Natural killer cell (primary cell): ENCODE results near the gene AUTS2. TPM values are rescaled to one million over a fixed set of nuclear protein-coding genes. Genes with fewer than 3 reads are reported as not detected.

Experiments used
- ATAC-seq, 3 donors: fragments of 150-1000 bp in 2 of 3; fragments of 200-7000 bp in 1 of 3; cut with Tn5 transposase; 1 replicate in 1 of 3; 2 replicates in 2 of 3; pipeline ENCODE4 v1.10.0; 2021; ENCODE audit warnings: mild to moderate bottlenecking in 2 of 3, moderate library complexity in 2 of 3
- DNase-seq, 2 donors: peaks; one replicate each; pipeline versions ENCODE4 v3.0.0 to v3.0.0-alpha.2; 2013 to 2021; ENCODE audit warnings: mixed read lengths in 1 of 2
- H3K27ac ChIP-seq: one replicate; pipeline ENCODE4 v1.5.1; 2013; ENCODE audit warnings: mild to moderate bottlenecking, low read length
- H3K27me3 ChIP-seq: one replicate; pipeline ENCODE4 v1.6.1; 2013; ENCODE audit warnings: low read length; ENCODE audit not compliant: control insufficient read depth, insufficient read depth
- H3K36me3 ChIP-seq: one replicate; pipeline ENCODE4 v1.6.1; 2013; ENCODE audit warnings: low read length; ENCODE audit not compliant: control insufficient read depth, insufficient read depth
- H3K4me1 ChIP-seq: one replicate; pipeline ENCODE4 v1.6.1; 2013; ENCODE audit warnings: low read length; ENCODE audit not compliant: control insufficient read depth, insufficient read depth
- H3K4me3 ChIP-seq: one replicate; pipeline ENCODE4 v1.5.1; 2013; ENCODE audit warnings: low read length
- H3K9me3 ChIP-seq: one replicate; pipeline ENCODE4 v1.6.1; 2013; ENCODE audit warnings: low read length; ENCODE audit not compliant: control insufficient read depth, insufficient read depth
- H3K27ac Mint-ChIP-seq, 2 donors: one replicate each; pipeline ENCODE4 v1.8.0; 2022; ENCODE audit warnings: mild to moderate bottlenecking in 2 of 2, mixed read lengths in 2 of 2, moderate library complexity in 1 of 2
- H3K27me3 Mint-ChIP-seq, 2 donors: one replicate each; pipeline ENCODE4 v1.8.0; 2022; ENCODE audit warnings: low read depth in 2 of 2, mixed read lengths in 2 of 2
- H3K36me3 Mint-ChIP-seq: one replicate; pipeline ENCODE4 v1.8.0; 2022; ENCODE audit warnings: mixed read lengths
- H3K4me1 Mint-ChIP-seq, 2 donors: one replicate each; pipeline ENCODE4 v1.8.0; 2022; ENCODE audit warnings: mixed read lengths in 2 of 2
- H3K4me3 Mint-ChIP-seq: one replicate; pipeline ENCODE4 v1.8.0; 2022; ENCODE audit warnings: mild to moderate bottlenecking, moderate library complexity, mixed read lengths
- H3K9me3 Mint-ChIP-seq, 2 donors: one replicate each; pipeline ENCODE4 v1.8.0; 2022; ENCODE audit warnings: mixed read lengths in 2 of 2
- WGBS: methylation state at CpG from one replicate; pipeline ENCODE4 v1.1.7; 2013; ENCODE audit warnings: missing lambda C conversion rate; ENCODE audit not compliant: insufficient coverage; 5-methylcytosine and 5-hydroxymethylcytosine counted together
- intact Hi-C: fragments of 100-400 bp; cut with micrococcal nuclease; formaldehyde crosslinking; loops from one replicate; pipeline ENCODE4 v1.14.2; 2022
- total RNA-seq, 4 donors: library from RNA; stranded (reverse); fragments of 120-200 nt in 1 of 4; gene quantifications; one replicate each; pipeline versions ENCODE4 v1.2.3 to v1.2.4, GENCODE V29; 2013 to 2022
- TF ChIP-seq, protein P1 (sequence below): fragments of 200-600 bp; IDR thresholded peaks from one replicate; pipeline ENCODE4 v1.8.0; 2022; ENCODE audit warnings: antibody characterized with exemption

AUTS2 gene
- total RNA-seq, 3 donors from 2014 or later (not counting 1 experiment from before 2014, with no cell fraction given): 147 to 197 (median 155) TPM

DNA sequence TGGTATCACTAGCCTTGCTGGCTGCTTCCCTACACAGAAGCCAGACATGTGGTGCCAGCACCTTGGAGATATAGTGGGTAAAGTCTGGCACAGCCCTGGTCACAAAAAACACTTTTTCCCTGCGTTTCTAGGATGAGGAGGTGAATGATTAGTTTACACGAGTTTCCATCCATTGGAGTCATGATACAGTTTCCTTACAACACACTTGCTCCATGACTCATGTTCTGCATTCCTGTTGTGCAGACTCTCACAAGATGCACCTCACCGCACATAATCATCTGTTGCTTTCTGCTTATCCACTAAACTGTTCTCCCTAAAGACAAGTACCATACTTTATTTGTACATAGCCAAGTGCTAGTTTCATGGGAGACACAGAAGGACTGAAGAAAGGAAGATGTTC is 786.6 kb downstream of the AUTS2 start:
- H3K4me3 Mint-ChIP-seq: no peak overlapping the region
- 83% methylated on average over 3 of the region's 3 CpGs for WGBS
- ATAC-seq: no peak

DNA sequence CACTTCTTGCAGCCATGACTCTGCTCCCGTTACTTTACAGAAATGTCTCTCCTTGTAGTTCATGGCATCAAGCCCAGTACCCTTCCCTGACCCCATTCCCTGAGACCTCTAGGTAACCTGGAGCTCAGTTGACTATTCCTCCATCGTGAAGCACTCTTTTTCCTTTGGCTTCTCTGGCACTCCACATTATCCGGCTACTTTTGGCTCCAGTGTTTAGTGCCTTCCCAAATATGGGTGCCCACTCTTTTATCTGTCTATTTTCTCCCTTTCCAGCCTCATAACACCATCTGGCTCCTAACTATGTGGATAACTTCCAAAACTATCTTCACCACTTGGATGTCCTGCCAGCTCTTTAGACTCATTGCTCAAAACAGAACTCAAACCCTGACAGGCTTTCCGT is 788.9 kb downstream of the AUTS2 start:
- DNase-seq: no peak
- Histone ChIP-seq H3K27ac (no peak overlapping the region), H3K4me3 (no peak overlapping the region), H3K9me3 (no peaks in the 10 kb centered on the region), H3K27me3 (no peaks in the 10 kb centered on the region), H3K36me3 (no peaks in the 10 kb centered on the region), H3K4me1 (no peaks in the 10 kb centered on the region)
- Mint-ChIP-seq H3K4me3 (no peak overlapping the region), H3K36me3 (no peaks in the 10 kb centered on the region), H3K4me1 (no peaks in the 10 kb centered on the region), H3K27me3 (peaks cover 0 to 5% of the 10 kb centered on the region in 2 donors), H3K9me3 (no peaks in the 10 kb centered on the region), H3K27ac (no peak overlapping the region)
- WGBS: 92% methylated on average over 4 of the region's 4 CpGs
- intact Hi-C loops: no loop called here
- TF ChIP-seq, protein P1, sequence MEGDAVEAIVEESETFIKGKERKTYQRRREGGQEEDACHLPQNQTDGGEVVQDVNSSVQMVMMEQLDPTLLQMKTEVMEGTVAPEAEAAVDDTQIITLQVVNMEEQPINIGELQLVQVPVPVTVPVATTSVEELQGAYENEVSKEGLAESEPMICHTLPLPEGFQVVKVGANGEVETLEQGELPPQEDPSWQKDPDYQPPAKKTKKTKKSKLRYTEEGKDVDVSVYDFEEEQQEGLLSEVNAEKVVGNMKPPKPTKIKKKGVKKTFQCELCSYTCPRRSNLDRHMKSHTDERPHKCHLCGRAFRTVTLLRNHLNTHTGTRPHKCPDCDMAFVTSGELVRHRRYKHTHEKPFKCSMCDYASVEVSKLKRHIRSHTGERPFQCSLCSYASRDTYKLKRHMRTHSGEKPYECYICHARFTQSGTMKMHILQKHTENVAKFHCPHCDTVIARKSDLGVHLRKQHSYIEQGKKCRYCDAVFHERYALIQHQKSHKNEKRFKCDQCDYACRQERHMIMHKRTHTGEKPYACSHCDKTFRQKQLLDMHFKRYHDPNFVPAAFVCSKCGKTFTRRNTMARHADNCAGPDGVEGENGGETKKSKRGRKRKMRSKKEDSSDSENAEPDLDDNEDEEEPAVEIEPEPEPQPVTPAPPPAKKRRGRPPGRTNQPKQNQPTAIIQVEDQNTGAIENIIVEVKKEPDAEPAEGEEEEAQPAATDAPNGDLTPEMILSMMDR: no peak
- no peak for ATAC-seq

More for the DNA sequence above, 786.6 kb downstream of the AUTS2 start:
- H3K27me3 ChIP-seq: no peaks in the 10 kb centered on the region
- intact Hi-C loops: no loop called here
- TF ChIP-seq, protein P1: no peak
- Mint-ChIP-seq H3K27me3 (peaks cover 0 to 5% of the 10 kb centered on the region in 2 donors), H3K4me1 (no peaks in the 10 kb centered on the region), H3K36me3 (no peaks in the 10 kb centered on the region), H3K9me3 (no peaks in the 10 kb centered on the region), H3K27ac (no peak overlapping the region)
- H3K4me3 ChIP-seq: no peak overlapping the region
- H3K9me3 ChIP-seq: no peaks in the 10 kb centered on the region
- no peaks in the 10 kb centered on the region for H3K4me1 ChIP-seq
- DNase-seq: no peak
- no peak overlapping the region for H3K27ac ChIP-seq
- no peaks in the 10 kb centered on the region for H3K36me3 ChIP-seq

DNA sequence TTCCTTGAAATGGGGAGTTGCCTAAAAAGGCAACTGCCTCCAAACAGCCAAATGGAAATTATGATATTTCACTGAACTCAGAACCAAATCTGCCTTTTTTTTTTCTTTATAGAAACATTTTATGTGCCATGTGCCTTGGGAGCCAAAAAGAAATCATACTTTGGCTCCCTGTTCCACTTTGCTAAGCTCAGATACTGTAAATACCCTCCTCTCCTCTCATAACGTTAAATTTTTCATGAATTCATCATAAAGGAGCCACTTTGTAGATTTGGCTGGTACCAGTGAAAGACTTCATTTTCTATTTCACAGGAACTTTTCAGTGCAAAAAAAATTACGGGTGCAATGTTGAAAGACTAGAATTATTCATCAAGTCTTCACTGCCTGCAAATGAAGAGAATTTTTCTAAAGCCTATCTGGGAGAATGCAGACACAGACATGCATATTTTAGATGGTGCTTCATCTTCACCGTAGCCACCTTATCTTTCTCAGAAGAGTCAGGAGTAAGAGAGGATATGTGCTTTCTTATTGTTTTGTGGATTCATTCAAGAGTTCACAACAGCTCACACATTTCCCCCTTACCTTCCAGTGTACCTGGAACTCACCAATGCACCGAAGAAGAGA is 791.4 kb downstream of the AUTS2 start:
- intact Hi-C loops: no loop called here
- no peak overlapping the region for H3K27ac Mint-ChIP-seq
- TF ChIP-seq, protein P1: no peak
- no peaks in the 10 kb centered on the region for H3K4me1 Mint-ChIP-seq
- no peak overlapping the region for H3K27ac ChIP-seq
- H3K27me3 Mint-ChIP-seq: no peaks in the 10 kb centered on the region
- ATAC-seq: no peak
- H3K36me3 Mint-ChIP-seq: no peaks in the 10 kb centered on the region
- no peaks in the 10 kb centered on the region for H3K27me3 ChIP-seq
- H3K36me3 ChIP-seq: no peaks in the 10 kb centered on the region
- H3K9me3 Mint-ChIP-seq: no peaks in the 10 kb centered on the region
- no peak overlapping the region for H3K4me3 ChIP-seq
- WGBS: 92% methylated on average over 3 of the region's 4 CpGs
- no peak for DNase-seq
- H3K4me3 Mint-ChIP-seq: no peak overlapping the region
- H3K4me1 ChIP-seq: no peaks in the 10 kb centered on the region
- no peaks in the 10 kb centered on the region for H3K9me3 ChIP-seq

DNA sequence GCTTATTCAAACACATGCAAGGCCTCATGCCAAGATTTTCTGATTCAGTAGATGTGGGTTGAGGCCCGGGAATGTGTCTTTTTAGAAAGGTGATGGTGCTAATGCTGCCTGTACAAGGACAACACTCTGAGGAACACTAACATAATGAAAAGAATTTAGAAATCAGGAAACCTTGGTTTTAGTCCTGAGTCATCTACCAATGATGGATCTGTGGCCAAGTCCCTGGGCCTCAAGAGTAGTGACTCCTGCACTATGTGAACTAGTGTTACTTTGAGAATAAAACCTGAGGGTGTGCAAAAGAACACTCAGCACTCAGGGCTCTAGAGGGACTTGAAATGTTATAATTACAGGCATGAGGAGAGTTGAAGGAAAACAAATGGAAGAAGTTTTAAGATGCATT is 792.0 kb downstream of the AUTS2 start:
- Histone ChIP-seq H3K36me3 (no peaks in the 10 kb centered on the region), H3K4me3 (no peak overlapping the region), H3K27me3 (no peaks in the 10 kb centered on the region), H3K4me1 (no peaks in the 10 kb centered on the region), H3K27ac (no peak overlapping the region), H3K9me3 (no peaks in the 10 kb centered on the region)
- 90% methylated on average over 1 of the region's 1 CpG for WGBS
- Mint-ChIP-seq H3K27ac (no peak overlapping the region), H3K36me3 (no peaks in the 10 kb centered on the region), H3K9me3 (no peaks in the 10 kb centered on the region), H3K4me3 (no peak overlapping the region), H3K4me1 (no peaks in the 10 kb centered on the region), H3K27me3 (no peaks in the 10 kb centered on the region)
- intact Hi-C loops: no loop called here
- ATAC-seq: no peak
- TF ChIP-seq, protein P1: no peak
- DNase-seq: no peak
